Hematopoietic multipotent progenitor cell treated with erythropoietin and hydrocortisone succinate and interleukin-3 and kit ligand, for 6 days (in vitro differentiated cells): ENCODE measurements around the gene TEAD3.

ENCODE experiments used
- DNase-seq: peaks from one replicate; pipeline ENCODE4 v3.0.0-alpha.2; 2015

The TEAD3 gene

GRCh38 chr6:35490821-35491557, 5.9 kb downstream of the TEAD3 start:
- DNase-seq, result no peak

GRCh38 chr6:35489995-35490791, 6.7 kb downstream of the TEAD3 start:
- DNase-seq, result peak; percentile 29

- DNase-seq, result no peak
These were observed 7.8 kb downstream of the TEAD3 start for GRCh38 chr6:35489066-35489465.

- no peak for DNase-seq
These were observed 8.4 kb downstream of the TEAD3 start for GRCh38 chr6:35488517-35488862.

- DNase-seq, result peak; percentile 75
These were observed 9.0 kb downstream of the TEAD3 start for GRCh38 chr6:35487658-35488516.

GRCh38 chr6:35486005-35486925, 10.6 kb downstream of the TEAD3 start:
- DNase-seq, result no peak

DNA sequence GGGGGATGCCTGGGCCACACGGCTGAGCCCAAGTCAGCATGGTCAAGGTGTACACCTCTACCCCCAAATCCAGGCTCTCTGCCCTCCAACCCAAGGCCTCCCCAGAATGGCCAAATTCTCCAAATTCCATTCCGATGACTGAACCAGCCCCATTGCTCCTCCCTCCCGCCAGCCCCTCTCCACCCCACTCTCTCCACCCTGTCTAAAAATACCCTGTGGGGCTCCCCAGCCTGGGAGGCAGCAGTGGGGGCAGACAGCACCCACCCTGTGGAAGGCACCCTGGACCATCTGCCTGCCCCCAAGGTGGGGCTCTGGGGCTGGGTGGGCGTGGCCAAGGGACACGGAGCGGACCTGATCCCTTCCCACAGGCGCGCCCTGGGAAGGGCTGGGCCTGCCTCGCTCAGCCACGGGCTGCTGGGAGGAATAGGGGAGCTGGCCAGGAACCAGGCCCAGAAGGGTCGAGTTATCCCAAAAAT, 11.4 kb downstream of the TEAD3 start:
- no peak for DNase-seq

DNA sequence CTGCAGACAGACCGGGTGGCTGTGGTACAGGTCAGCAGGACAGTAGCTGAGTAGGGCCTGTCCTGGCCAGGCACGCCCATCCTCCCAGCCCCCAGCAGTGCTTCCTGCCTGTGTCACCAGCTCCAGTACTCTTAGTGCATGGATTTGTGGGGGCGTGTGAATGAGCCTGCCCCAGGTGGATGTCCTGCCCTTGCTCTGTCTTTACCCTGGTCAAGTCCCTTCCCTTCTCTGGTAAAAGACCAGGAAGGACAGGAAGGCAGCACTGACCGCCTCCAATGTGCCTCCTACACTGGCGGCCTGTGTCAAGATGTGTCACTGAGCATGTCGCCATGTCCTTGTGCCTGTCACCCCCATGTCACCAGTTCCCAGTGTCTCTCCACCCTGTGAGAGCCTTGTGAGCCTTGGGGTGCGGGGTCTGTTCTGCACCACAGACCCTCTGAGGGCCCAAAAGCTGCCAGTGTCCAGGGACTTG, 11.9 kb downstream of the TEAD3 start:
- no peak for DNase-seq

DNA sequence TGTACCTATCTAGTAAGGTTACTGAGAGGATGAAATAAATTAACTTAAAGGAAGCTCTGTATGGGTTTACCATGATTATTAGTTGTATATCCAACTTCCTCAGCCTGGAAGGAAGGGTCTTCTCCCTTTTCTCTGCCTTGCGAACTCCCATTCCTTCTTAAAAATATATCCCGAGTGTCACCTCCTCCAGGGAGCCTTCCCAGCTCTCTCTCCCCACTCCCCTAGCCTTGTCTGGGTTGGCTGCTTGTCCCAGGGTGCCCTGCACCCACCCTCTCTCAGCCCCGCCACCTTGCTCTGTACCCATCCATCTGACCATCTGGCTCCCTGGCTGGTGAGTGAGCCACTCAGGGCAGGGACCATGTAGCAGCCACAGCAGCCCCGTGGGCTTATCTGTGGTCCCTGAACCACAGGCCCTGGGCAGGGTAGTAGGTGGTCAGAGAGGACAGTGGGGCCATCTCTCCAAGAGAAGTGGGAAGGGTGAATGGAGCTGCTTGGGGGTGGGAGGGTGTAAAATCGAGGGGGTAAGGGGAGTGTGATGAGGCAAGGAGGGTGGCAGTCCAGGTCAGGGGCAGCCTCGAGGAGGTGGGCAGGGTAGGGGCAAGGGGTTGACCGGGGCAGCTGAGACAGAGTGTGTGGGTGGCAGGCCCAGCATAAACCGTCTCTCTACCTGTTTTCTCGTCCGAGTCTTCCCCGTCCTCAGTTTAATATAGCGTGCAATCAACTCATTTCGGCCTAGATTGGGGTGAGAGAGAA, 12.8 kb downstream of the TEAD3 start:
- DNase-seq, result no peak

GRCh38 chr6:35483490-35483889, 13.4 kb downstream of the TEAD3 start:
- DNase-seq, result no peak

DNA sequence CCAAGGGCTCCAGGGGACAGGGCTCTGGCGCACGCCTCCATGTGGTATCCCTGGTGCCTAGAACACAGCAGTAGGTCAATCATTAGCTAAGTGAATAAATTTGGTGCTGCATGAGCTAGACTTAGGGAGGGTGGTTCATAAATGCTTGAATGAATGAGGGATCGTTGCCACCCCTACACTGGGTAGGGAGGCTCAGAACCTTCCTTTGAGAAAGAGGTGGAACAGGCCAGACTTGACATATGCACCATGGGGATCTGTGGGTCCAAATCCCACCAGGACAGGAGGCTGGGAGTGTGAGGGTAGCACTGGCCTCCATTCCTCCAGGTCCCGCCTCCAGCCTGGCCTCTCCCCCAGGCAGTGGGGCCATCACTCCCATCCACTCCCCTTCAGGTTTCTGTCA, 13.8 kb downstream of the TEAD3 start:
- no peak for DNase-seq

- no peak for DNase-seq
These were observed 15.7 kb downstream of the TEAD3 start for GRCh38 chr6:35481226-35481625.

GRCh38 chr6:35480176-35480575, 16.7 kb downstream of the TEAD3 start:
- no peak for DNase-seq

DNA sequence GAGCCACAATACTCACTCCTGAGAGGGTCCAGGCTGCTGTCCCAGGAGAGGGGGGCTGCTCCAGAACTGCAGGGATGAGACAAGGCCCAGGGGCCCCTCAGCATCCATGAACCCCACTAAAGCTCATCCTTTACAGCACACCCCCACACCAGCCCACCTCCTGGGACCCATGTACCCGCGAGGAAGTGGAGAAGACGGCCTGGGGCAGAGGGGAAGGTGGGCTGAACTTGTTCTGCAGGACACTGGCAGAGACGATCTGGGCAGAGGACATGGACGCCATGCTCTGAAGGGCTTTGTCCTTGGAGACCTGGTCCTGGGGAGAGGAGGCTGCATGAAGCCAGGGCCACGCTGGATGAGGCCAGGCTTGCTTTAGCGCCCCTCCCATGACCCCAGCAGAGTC, 18.6 kb downstream of the TEAD3 start:
- DNase-seq, result no peak

- no peak for DNase-seq
These were observed 19.2 kb downstream of the TEAD3 start for GRCh38 chr6:35477551-35478179.

DNA sequence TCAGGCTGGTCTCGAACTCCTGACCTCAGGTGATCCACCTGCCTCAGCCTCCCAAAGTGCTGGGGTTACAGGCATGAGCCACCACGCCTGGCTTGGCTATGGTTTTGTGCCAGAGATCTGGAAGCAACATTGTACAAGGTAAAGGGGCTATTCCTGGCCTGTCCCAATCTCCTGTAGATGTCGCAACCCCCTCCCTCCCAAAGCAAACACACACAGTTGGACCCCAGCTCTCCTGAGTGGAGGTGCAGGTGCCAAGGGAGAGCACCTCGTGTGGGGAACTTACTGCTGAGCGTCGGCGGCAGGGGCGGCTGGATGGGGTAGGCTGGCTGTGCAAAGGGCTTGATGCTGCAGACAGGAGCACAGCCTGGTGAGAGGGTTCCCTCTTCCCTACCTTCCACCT, 19.9 kb downstream of the TEAD3 start:
- DNase-seq, result no peak

- no peak for DNase-seq
These were observed 20.9 kb downstream of the TEAD3 start for GRCh38 chr6:35476004-35476403.

DNA sequence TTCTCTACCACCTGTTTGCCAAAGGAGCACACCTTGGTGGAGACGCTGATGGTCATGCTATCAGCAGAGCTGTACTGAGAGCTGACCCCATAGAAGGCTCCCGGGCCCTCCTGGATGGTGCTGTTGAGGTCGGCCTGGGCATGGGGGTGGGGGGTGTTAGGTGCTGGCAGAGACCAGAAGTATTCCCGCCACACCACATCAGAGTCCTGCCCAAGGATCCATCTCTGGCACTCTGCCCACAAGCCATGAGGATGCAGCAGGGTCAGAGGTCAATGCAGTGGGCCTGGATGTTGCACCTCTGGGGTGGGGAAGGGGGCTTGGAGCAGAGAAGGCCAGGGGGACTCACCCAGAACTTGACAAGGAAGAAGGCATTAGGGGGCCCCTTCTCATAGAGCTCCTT, 21.3 kb downstream of the TEAD3 start:
- no peak for DNase-seq

DNA sequence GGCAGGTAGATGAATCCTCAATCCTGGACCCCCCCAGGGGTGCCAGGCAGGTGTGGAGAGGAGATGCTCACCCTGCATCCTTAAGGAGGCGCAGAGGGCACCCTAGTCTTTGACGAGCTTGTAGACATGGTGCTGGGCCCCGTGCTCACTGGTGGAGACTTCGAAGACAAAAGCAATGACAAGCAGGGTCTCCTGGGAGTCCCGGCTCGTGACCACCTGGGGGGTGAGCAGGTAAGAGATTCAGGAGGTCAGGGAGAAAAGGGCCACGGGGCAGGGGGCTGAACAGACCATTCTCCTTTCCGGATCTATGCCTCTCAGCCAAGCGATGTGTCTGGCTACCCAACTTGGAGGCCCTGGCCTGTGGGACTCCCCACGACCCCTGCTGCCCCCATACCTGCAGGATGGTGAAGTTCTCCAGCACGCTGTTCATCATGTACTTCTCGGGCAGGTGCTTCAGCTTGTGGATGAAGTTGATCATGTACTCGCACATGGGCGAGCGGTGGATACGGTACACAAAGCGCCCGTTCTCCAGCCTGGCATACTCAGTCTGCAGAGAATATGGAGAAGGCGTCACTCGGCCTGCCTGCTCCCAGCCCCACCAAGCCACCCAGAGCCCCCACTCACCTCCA, 21.8 kb downstream of the TEAD3 start:
- DNase-seq, result peak; percentile 20
